SH-SY5Y (cell line): ENCODE measurements around the gene ACTC1.

Source experiments
- GATA2 ChIP-seq: IDR thresholded peaks from 2 replicates; pipeline ENCODE4 v1.6.1; 2011; ENCODE audit warnings: mild to moderate bottlenecking, low read depth, low read length
- GATA3 ChIP-seq: IDR thresholded peaks from 2 replicates; pipeline ENCODE4 v1.6.1; 2011; ENCODE audit warnings: low read depth, mild to moderate bottlenecking, low read length, moderate library complexity

DNA sequence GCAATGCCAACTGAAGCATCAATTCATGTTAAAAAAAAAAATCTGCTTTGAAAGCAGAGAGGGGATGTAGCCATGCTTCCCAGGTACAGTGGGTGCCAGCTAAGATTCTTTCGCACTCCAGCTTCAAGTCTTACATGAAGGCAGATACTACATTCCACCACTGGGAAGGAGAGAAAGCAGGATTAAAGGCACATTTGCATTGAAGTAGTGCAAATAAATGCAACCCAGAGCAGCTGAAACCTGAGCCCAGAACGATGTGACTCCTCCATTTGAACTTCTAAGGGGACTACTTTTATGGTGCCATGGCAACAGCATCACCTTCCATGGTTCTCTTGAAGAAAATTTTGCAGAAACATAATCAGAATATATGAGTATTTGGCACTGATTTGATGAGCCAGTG lies 21.4 kb downstream of the ACTC1 start:
- TF ChIP-seq GATA2, result no peak
- TF ChIP-seq GATA3, result no peak
